ENCODE data around the gene NEK8. TPM values are rescaled to one million over a fixed set of nuclear protein-coding genes. Genes with fewer than 3 reads are reported as not detected.

Gene NEK8
- total RNA-seq, 6 donors from 2014 or later, result 3.5 to 34.6 (median 13.0) TPM

GRCh38 chr17:28748852-28749515 lies 20.4 kb downstream of the NEK8 start:
- ATAC-seq (ENCODE audit: low FRiP score in 2 of 2) (peak in 1 of 2 donors; percentile 17), DNase-seq (peak in 1 of 2 donors; percentile 52)
- no peak overlapping the region for H3K4me3 ChIP-seq
- H3K4me1 ChIP-seq, result peaks cover 48 to 69% (median 59%) of the 10 kb centered on the region in 4 donors
- H3K27ac ChIP-seq, result peak overlapping the region; percentile 48 to 97 (median 94)
- WGBS, 2 donors, result 66 to 67% methylated on average over 15 to 18 of the region's 18 CpGs
- no peaks in the 10 kb centered on the region for H3K27me3 ChIP-seq
- no peak for TF ChIP-seq POLR2AphosphoS5 (IDR thresholded peaks at IDR 0.05)
- TF ChIP-seq, protein P1, sequence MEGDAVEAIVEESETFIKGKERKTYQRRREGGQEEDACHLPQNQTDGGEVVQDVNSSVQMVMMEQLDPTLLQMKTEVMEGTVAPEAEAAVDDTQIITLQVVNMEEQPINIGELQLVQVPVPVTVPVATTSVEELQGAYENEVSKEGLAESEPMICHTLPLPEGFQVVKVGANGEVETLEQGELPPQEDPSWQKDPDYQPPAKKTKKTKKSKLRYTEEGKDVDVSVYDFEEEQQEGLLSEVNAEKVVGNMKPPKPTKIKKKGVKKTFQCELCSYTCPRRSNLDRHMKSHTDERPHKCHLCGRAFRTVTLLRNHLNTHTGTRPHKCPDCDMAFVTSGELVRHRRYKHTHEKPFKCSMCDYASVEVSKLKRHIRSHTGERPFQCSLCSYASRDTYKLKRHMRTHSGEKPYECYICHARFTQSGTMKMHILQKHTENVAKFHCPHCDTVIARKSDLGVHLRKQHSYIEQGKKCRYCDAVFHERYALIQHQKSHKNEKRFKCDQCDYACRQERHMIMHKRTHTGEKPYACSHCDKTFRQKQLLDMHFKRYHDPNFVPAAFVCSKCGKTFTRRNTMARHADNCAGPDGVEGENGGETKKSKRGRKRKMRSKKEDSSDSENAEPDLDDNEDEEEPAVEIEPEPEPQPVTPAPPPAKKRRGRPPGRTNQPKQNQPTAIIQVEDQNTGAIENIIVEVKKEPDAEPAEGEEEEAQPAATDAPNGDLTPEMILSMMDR (IDR thresholded peaks at IDR 0.05), result no peak
- no peak for TF ChIP-seq EP300 (IDR thresholded peaks at IDR 0.05)
- TF ChIP-seq POLR2A (IDR thresholded peaks at IDR 0.05), result no peak
- peaks cover 0 to 32% (median 21%) of the 10 kb centered on the region in 4 donors for H3K36me3 ChIP-seq
- no peaks in the 10 kb centered on the region for H3K9me3 ChIP-seq

DNA sequence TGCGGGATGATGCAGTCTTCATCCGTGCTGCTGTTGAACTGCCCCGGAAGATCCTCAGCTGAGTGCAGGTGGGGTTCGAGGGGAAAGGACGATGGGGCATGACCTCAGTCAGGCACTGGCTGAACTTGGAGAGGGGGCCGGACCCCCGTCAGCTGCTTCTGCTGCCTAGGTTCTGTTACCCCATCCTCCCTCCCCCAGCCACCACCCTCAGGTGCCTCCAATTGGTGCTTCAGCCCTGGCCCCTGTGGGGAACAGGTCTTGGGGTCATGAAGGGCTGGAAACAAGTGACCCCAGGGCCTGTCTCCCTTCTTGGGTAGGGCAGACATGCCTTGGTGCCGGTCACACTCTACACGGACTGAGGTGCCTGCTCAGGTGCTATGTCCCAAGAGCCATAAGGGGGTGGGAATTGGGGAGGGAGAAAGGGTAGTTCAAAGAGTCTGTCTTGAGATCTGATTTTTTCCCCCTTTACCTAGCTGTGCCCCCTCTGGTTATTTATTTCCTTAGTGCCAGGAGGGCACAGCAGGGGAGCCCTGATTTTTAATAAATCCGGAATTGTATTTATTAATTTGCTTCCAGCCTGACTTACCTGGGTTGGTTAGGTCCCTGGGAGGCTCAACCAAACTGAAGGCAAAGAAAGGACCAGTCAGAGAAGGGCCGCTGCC lies 21.1 kb downstream of the NEK8 start:
- no peaks in the 10 kb centered on the region for H3K9me3 ChIP-seq
- WGBS, 2 donors, result 51 to 52% methylated on average over 6 to 11 of the region's 11 CpGs
- TF ChIP-seq POLR2AphosphoS5 (IDR thresholded peaks at IDR 0.05) (no peak), POLR2A (IDR thresholded peaks at IDR 0.05) (no peak), EP300 (IDR thresholded peaks at IDR 0.05) (no peak)
- TF ChIP-seq, protein P1 (IDR thresholded peaks at IDR 0.05), result no peak
- ATAC-seq (ENCODE audit: low FRiP score in 2 of 2) (no peak), DNase-seq (no peak)
- H3K27ac ChIP-seq, result peak overlapping the region; percentile 48 to 97 (median 94)
- peaks cover 48 to 63% (median 55%) of the 10 kb centered on the region in 4 donors for H3K4me1 ChIP-seq
- peaks cover 0 to 32% (median 21%) of the 10 kb centered on the region in 4 donors for H3K36me3 ChIP-seq
- H3K27me3 ChIP-seq, result no peaks in the 10 kb centered on the region
- no peak overlapping the region for H3K4me3 ChIP-seq

DNA sequence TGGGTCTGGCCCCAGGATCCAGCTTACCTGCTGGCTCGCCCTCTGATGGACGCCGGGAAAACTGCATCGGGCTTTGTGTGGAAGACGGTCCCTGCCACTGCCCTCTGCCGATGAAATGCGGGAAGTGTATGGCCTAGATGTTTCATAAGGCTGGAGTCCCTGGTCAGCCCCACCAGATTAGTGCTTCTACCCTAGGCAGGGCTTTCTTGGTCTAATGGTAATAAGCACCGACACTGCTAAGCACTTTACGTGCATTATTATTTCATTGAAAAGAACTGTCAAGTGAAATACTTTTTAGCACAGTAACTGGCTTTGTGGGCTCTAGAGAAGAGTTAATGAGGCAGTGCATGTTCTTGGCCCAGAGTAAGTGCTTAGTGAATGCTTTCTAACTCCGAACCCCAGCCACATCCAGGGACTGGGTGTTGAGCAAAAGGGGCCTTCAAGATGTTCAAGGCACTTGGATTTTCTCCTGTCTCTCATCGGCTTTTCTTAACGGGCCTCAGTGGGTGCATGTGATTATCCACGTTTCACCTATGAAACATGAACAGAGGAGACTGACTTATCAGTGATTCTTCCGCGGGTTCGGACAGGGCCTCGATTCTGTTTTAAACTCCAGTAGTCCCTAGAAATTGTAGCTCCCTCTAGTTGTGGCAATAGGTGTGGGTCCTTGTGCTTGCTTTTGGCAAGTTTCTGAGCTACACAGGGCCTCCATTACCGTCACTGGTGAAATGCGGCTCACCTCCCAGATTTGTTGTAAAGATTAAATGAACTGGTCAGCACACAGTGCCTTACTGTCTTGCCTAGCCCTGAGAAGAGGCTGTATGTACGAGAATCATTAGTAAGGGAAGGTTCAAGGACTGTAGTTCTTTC lies 21.8 kb downstream of the NEK8 start:
- peak overlapping the region in 1 of 4 donors; percentile 95 for H3K27ac ChIP-seq
- no peaks in the 10 kb centered on the region for H3K9me3 ChIP-seq
- WGBS, 2 donors, result 36 to 43% methylated on average over 20 of the region's 20 CpGs
- H3K4me3 ChIP-seq, result no peak overlapping the region
- no peaks in the 10 kb centered on the region for H3K27me3 ChIP-seq
- peak; percentile 89 to 91 for ATAC-seq (ENCODE audit: low FRiP score in 2 of 2)
- H3K36me3 ChIP-seq, result peaks cover 0 to 32% (median 21%) of the 10 kb centered on the region in 4 donors
- TF ChIP-seq, protein P1 (IDR thresholded peaks at IDR 0.05), result peak; percentile 98 to 99 (median 99)
- TF ChIP-seq EP300 (IDR thresholded peaks at IDR 0.05) (no peak), POLR2AphosphoS5 (IDR thresholded peaks at IDR 0.05) (peak in 1 of 2 donors; percentile 71), POLR2A (IDR thresholded peaks at IDR 0.05) (no peak)
- H3K4me1 ChIP-seq, result peaks cover 42 to 55% (median 48%) of the 10 kb centered on the region in 4 donors
- peak; percentile 36 to 97 for DNase-seq

- H3K27ac ChIP-seq, result no peak overlapping the region
- H3K4me1 ChIP-seq, result peaks cover 28 to 42% (median 37%) of the 10 kb centered on the region in 4 donors
- no peaks in the 10 kb centered on the region for H3K27me3 ChIP-seq
- DNase-seq (no peak), ATAC-seq (ENCODE audit: low FRiP score in 2 of 2) (no peak)
- WGBS, 2 donors, result 92 to 94% methylated on average over 10 of the region's 10 CpGs
- no peaks in the 10 kb centered on the region for H3K9me3 ChIP-seq
- H3K36me3 ChIP-seq, result peaks cover 0 to 32% (median 21%) of the 10 kb centered on the region in 4 donors
- H3K4me3 ChIP-seq, result no peak overlapping the region
- TF ChIP-seq, protein P1 (IDR thresholded peaks at IDR 0.05), result no peak
- TF ChIP-seq EP300 (IDR thresholded peaks at IDR 0.05) (no peak), POLR2A (IDR thresholded peaks at IDR 0.05) (no peak), POLR2AphosphoS5 (IDR thresholded peaks at IDR 0.05) (no peak)
These were observed 23.2 kb downstream of the NEK8 start for GRCh38 chr17:28751600-28752366.

Data from upper lobe of left lung (tissue), 6 donors.